Suprapubic skin (tissue), 4 donors: ENCODE measurements around the gene SYT1. TPM values are rescaled to one million over a fixed set of nuclear protein-coding genes. Genes with fewer than 3 reads are reported as not detected.

Source experiments
- DNase-seq, 2 donors: peaks; one replicate each; pipeline ENCODE4 v3.0.0-alpha.2; 2019; ENCODE audit warnings: low spot score in 2 of 2
- H3K27ac ChIP-seq: fragments of 200-600 bp; sonication (generic); one replicate; pipeline ENCODE4 v1.5.1; 2019
- H3K27me3 ChIP-seq: fragments of 200-600 bp; sonication (generic); one replicate; pipeline ENCODE4 v1.5.1; 2019
- H3K36me3 ChIP-seq: fragments of 200-600 bp; sonication (generic); one replicate; pipeline ENCODE4 v1.5.1; 2019
- H3K4me1 ChIP-seq: fragments of 200-600 bp; sonication (generic); one replicate; pipeline ENCODE4 v1.5.1; 2019
- H3K4me3 ChIP-seq: fragments of 200-600 bp; sonication (generic); one replicate; pipeline ENCODE4 v1.5.1; 2019; ENCODE audit warnings: mild to moderate bottlenecking
- H3K9me3 ChIP-seq: fragments of 200-600 bp; sonication (generic); one replicate; pipeline ENCODE4 v1.5.1; 2019
- EP300 ChIP-seq: sonication (generic); formaldehyde crosslinking; IDR thresholded peaks from one replicate; pipeline ENCODE4 v1.6.1; 2017; ENCODE audit warnings: antibody characterized with exemption
- POLR2A ChIP-seq, 2 donors: fragments of 450-650 bp; IDR thresholded peaks; one replicate each; pipeline ENCODE4 v1.6.1; 2017; ENCODE audit warnings: antibody characterized with exemption in 2 of 2, mild to moderate bottlenecking in 2 of 2, moderate library complexity in 2 of 2
- POLR2AphosphoS5 ChIP-seq, 3 donors: sonication (generic); formaldehyde crosslinking; IDR thresholded peaks; one replicate each; pipeline ENCODE4 v1.6.1; 2017; ENCODE audit warnings: antibody characterized with exemption in 3 of 3
- WGBS: methylation state at CpG from one replicate; pipeline ENCODE4 v1.1.5; 2018; 5-methylcytosine and 5-hydroxymethylcytosine counted together
- total RNA-seq, 4 donors: library from RNA; depleted of rRNA; stranded (reverse); fragments of >200 nt; gene quantifications; one replicate each; pipeline ENCODE4 v1.1.0, GENCODE V29; 2016
- TF ChIP-seq, protein P1 (sequence below), 2 donors: fragments of 200-600 bp in 1 of 2; fragments of 450-650 bp in 1 of 2; sonication (generic) in 1 of 2; IDR thresholded peaks; one replicate each; pipeline ENCODE4 v1.5.1; 2016 to 2019; ENCODE audit warnings: antibody characterized with exemption in 2 of 2, mild to moderate bottlenecking in 1 of 2, moderate library complexity in 1 of 2

The SYT1 gene
- total RNA-seq, 4 donors from 2014 or later: 0.15 to 0.31 TPM; not detected in 2

DNA sequence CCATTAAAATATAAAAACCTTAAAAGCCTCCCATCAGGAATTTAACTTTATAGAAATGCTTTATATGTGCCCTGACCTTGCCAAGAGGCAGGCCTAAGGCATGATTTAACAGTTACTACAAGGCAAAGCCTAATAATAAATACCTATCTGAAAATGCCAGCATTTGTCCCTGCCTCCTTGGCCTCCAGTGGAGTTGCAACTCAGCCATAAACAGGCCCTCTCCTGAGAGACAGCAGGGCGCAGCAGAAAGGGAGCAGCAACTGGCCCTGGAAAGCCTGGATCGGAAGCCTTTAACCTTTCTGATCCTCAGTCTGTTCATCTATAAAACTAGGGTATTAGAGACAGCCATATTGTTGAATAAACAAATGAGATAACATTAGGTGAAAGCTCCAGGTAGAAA is 501.8 kb downstream of the SYT1 start:
- H3K4me1 ChIP-seq: peaks cover 4% of the 10 kb centered on the region
- 54% methylated on average over 2 of the region's 2 CpGs for WGBS
- TF ChIP-seq POLR2AphosphoS5 (IDR thresholded peaks at IDR 0.05): no peak
- TF ChIP-seq EP300: no peak
- TF ChIP-seq, protein P1, sequence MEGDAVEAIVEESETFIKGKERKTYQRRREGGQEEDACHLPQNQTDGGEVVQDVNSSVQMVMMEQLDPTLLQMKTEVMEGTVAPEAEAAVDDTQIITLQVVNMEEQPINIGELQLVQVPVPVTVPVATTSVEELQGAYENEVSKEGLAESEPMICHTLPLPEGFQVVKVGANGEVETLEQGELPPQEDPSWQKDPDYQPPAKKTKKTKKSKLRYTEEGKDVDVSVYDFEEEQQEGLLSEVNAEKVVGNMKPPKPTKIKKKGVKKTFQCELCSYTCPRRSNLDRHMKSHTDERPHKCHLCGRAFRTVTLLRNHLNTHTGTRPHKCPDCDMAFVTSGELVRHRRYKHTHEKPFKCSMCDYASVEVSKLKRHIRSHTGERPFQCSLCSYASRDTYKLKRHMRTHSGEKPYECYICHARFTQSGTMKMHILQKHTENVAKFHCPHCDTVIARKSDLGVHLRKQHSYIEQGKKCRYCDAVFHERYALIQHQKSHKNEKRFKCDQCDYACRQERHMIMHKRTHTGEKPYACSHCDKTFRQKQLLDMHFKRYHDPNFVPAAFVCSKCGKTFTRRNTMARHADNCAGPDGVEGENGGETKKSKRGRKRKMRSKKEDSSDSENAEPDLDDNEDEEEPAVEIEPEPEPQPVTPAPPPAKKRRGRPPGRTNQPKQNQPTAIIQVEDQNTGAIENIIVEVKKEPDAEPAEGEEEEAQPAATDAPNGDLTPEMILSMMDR (IDR thresholded peaks at IDR 0.05): no peak
- no peak for TF ChIP-seq POLR2A (IDR thresholded peaks at IDR 0.05)
- H3K4me3 ChIP-seq: no peak overlapping the region
- H3K36me3 ChIP-seq: no peaks in the 10 kb centered on the region
- no peaks in the 10 kb centered on the region for H3K27me3 ChIP-seq
- DNase-seq: no peak
- H3K9me3 ChIP-seq: no peaks in the 10 kb centered on the region
- no peak overlapping the region for H3K27ac ChIP-seq

DNA sequence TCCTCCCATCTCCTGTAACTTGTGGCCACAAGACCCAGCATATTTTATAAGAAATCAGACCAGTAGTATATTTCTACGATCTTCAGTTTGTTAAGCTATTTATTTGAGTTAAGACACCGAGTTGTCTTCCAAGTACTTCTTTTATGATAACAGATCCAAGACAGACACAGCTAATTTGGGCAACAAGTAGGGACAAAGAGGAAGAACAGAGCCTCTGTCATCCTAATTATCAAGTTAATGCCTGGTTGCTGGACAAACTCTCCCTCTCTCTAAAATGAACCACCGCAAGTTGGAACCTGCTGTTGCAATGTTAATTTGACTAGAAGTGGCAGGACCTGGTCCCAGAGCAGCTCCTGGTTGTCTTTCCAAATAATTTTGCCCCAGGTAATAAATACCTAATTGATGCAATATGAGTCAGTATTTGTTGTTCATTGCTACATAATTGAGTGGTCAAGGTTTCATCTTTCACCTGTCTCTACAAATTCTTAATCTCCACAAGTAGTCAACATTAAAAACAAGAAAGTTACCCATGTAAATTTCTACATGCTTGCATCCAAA is 502.5 kb downstream of the SYT1 start:
- Histone ChIP-seq H3K9me3 (no peaks in the 10 kb centered on the region), H3K4me1 (peaks cover 4% of the 10 kb centered on the region), H3K36me3 (no peaks in the 10 kb centered on the region), H3K27ac (no peak overlapping the region), H3K27me3 (no peaks in the 10 kb centered on the region), H3K4me3 (no peak overlapping the region)
- no peak for DNase-seq
- WGBS: 43% methylated on average over 3 of the region's 3 CpGs
- TF ChIP-seq POLR2AphosphoS5 (IDR thresholded peaks at IDR 0.05) (no peak), POLR2A (IDR thresholded peaks at IDR 0.05) (no peak), EP300 (no peak)
- TF ChIP-seq, protein P1 (IDR thresholded peaks at IDR 0.05): no peak

DNA sequence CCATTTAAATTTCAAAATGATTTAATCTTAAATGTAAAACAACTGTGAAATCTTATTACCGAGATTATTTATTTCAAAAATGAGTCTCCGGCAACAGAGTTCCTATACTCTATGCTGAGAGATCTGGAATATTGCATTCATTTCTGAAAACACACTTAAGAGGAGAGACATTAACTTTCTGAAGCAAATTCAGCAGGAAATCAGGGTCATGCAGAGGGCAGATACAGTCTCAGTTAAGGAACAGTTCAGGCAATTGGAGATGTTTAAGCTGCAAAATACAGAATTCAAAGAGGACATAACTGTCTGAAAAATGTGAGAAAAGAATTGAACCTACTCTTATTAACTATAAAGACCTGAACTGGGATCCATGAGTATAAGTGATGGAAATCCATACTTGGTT is 505.4 kb downstream of the SYT1 start:
- no peaks in the 10 kb centered on the region for H3K27me3 ChIP-seq
- no peaks in the 10 kb centered on the region for H3K9me3 ChIP-seq
- H3K27ac ChIP-seq: no peak overlapping the region
- H3K4me3 ChIP-seq: no peak overlapping the region
- WGBS: 75% methylated on average over 2 of the region's 2 CpGs
- peaks cover 5% of the 10 kb centered on the region for H3K4me1 ChIP-seq
- no peak for DNase-seq
- TF ChIP-seq POLR2AphosphoS5 (IDR thresholded peaks at IDR 0.05) (no peak), EP300 (no peak), POLR2A (IDR thresholded peaks at IDR 0.05) (no peak)
- TF ChIP-seq, protein P1 (IDR thresholded peaks at IDR 0.05): no peak
- no peaks in the 10 kb centered on the region for H3K36me3 ChIP-seq

DNA sequence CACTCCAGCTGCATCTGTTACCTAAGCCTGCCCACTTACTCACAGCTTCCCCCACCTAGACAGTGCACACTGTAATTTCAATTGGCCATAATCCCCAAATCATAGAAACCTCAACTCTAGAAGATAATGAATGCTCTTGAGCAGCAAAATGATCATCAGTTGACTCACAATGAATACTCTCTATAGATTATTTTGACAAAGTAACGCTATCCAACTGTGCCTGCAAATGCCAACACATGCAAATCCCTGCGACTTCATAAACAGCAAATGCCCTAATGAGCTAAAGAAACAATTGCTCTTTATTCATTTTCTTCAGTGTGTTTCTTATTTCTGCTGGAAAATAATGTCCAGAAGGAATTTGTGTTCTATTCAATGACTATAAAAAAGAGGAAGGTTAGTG is 506.7 kb downstream of the SYT1 start:
- 69% methylated on average over 2 of the region's 2 CpGs for WGBS

DNA sequence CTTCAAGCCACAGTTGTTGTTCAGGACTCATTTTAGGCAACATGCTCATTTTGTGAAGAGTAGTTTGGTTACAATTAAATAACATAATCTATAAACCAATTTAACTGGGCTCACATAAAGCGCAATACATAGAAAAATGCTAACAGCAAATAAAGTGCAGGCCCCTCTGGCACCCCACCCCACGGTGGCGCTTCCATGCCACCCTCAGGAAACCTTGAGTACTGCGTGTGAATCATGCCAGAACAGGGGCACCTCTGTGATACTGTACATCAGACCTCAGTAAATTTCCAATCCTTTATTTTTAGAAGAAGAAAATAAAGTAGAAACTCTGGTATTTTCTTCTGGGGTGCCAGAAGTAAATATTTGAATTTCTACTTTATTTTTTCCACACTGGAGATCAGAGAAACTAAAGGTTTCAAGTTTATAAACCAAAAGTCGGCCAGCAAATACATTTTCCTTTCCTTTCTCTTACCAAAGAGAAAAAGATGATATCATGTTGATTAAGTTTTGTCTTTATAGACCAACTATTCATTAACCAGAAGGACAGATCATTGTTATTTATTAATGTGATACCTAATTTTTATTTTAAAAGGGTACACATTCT is 509.4 kb downstream of the SYT1 start:
- peaks cover 5% of the 10 kb centered on the region for H3K4me1 ChIP-seq
- H3K27me3 ChIP-seq: no peaks in the 10 kb centered on the region
- no peaks in the 10 kb centered on the region for H3K36me3 ChIP-seq
- no peak for DNase-seq
- no peak overlapping the region for H3K4me3 ChIP-seq
- no peak for TF ChIP-seq EP300
- TF ChIP-seq, protein P1 (IDR thresholded peaks at IDR 0.05): peak; percentile 26 to 57
- no peaks in the 10 kb centered on the region for H3K9me3 ChIP-seq
- 79% methylated on average over 5 of the region's 5 CpGs for WGBS
- no peak overlapping the region for H3K27ac ChIP-seq

More for the DNA sequence above, 506.7 kb downstream of the SYT1 start:
- no peaks in the 10 kb centered on the region for H3K36me3 ChIP-seq
- DNase-seq: no peak
- no peak overlapping the region for H3K27ac ChIP-seq
- TF ChIP-seq EP300: no peak
- TF ChIP-seq POLR2A (IDR thresholded peaks at IDR 0.05): no peak
- no peak for TF ChIP-seq POLR2AphosphoS5 (IDR thresholded peaks at IDR 0.05)
- H3K27me3 ChIP-seq: no peaks in the 10 kb centered on the region
- no peak overlapping the region for H3K4me3 ChIP-seq
- H3K4me1 ChIP-seq: peaks cover 9% of the 10 kb centered on the region
- H3K9me3 ChIP-seq: no peaks in the 10 kb centered on the region

DNA sequence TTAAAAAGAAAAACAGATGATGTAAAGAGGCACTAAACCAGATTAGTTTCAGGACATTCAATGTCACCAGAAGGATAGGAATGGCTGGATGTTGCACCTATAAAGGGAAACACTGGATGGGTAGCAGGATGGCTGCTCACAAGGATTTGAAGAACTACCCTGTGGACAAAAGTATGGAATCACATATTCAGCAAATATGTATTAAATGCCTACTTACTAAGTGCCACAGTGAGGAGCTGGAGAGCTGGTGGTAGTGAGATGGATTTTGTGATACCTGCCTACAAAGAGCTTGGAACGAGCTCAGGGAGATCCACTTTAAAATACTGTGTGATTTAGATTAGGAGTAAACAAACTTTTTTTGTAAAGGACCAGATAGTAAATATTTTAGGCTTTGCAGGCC is 510.0 kb downstream of the SYT1 start:
- H3K4me3 ChIP-seq: no peak overlapping the region
- TF ChIP-seq EP300 (no peak), POLR2A (IDR thresholded peaks at IDR 0.05) (no peak), POLR2AphosphoS5 (IDR thresholded peaks at IDR 0.05) (no peak)
- TF ChIP-seq, protein P1 (IDR thresholded peaks at IDR 0.05): no peak
- no peaks in the 10 kb centered on the region for H3K36me3 ChIP-seq
- no peaks in the 10 kb centered on the region for H3K9me3 ChIP-seq
- H3K27ac ChIP-seq: no peak overlapping the region
- no peak for DNase-seq
- peaks cover 5% of the 10 kb centered on the region for H3K4me1 ChIP-seq
- WGBS: 63% methylated on average over 1 of the region's 1 CpG
- no peaks in the 10 kb centered on the region for H3K27me3 ChIP-seq
